Ascending aorta (tissue), 2 donors: Measurements from ENCODE around the gene ITPKB. TPM values are rescaled to one million over a fixed set of nuclear protein-coding genes. Genes with fewer than 3 reads are reported as not detected.

Experiments used
- DNase-seq, 2 donors: peaks; one replicate each; pipeline ENCODE4 v3.0.0-alpha.2; 2019; ENCODE audit warnings: low spot score in 2 of 2
- H3K27ac ChIP-seq, 2 donors: fragments of 200-600 bp; sonication (generic); one replicate each; pipeline ENCODE4 v1.5.1; 2016 to 2017; ENCODE audit warnings: mild to moderate bottlenecking in 1 of 2
- H3K27me3 ChIP-seq: fragments of 200-600 bp; sonication (generic); one replicate; pipeline ENCODE4 v1.5.1; 2017
- H3K36me3 ChIP-seq, 2 donors: fragments of 200-600 bp; sonication (generic); one replicate each; pipeline ENCODE4 v1.5.1; 2016
- H3K4me1 ChIP-seq, 2 donors: fragments of 200-600 bp; sonication (generic); one replicate each; pipeline ENCODE4 v1.5.1; 2016 to 2017; ENCODE audit warnings: mild to moderate bottlenecking in 1 of 2
- H3K4me3 ChIP-seq, 2 donors: fragments of 200-600 bp; sonication (generic); one replicate each; pipeline ENCODE4 v1.5.1; 2016 to 2017; ENCODE audit warnings: mild to moderate bottlenecking in 1 of 2
- H3K9me3 ChIP-seq, 2 donors: fragments of 200-600 bp; sonication (generic); one replicate each; pipeline ENCODE4 v1.5.1; 2016
- CTCF ChIP-seq, 3 experiments: fragments of 200-600 bp in 2 of 3; fragments of 450-650 bp in 1 of 3; sonication (generic) in 2 of 3; IDR thresholded peaks; one replicate each; pipeline ENCODE4 v1.5.1; 2016 to 2019; ENCODE audit warnings: antibody characterized with exemption in 3 of 3, mild to moderate bottlenecking in 1 of 3, moderate library complexity in 1 of 3
- intact Hi-C: fragments of 100-400 bp; cut with DNase I; formaldehyde crosslinking; loops from one replicate; pipeline ENCODE4 v1.15.1; 2023
- total RNA-seq: library from RNA; depleted of rRNA; stranded (reverse); fragments of >200 nt; gene quantifications from one replicate; pipeline ENCODE4 v1.1.0, GENCODE V29; 2016

Gene ITPKB
- total RNA-seq, 1 donor from 2014 or later: 27.5 TPM

- H3K36me3 ChIP-seq: peaks cover 13 to 38% of the 10 kb centered on the region in 2 donors
- no peaks in the 10 kb centered on the region for H3K27me3 ChIP-seq
- H3K9me3 ChIP-seq: no peaks in the 10 kb centered on the region
- peak overlapping the region; percentile 1 for H3K27ac ChIP-seq
- peak; percentile 6 to 60 for DNase-seq
- intact Hi-C loops: loop anchor here (5.0 to 10.0 kb wide), 2 partner anchors 39 to 93 kb away; partner anchors contain the start of gene STUM
- peaks cover 3 to 14% of the 10 kb centered on the region in 2 donors for H3K4me1 ChIP-seq
- H3K4me3 ChIP-seq: no peak overlapping the region
- no peak for TF ChIP-seq CTCF (IDR thresholded peaks at IDR 0.05)
These were observed 101.0 kb downstream of the ITPKB start for GRCh38 chr1:226638001-226638601.

- DNase-seq: peak; percentile 6 to 75
These were observed 101.7 kb downstream of the ITPKB start for GRCh38 chr1:226637147-226637935.

GRCh38 chr1:226636847-226637096 is 102.3 kb downstream of the ITPKB start:
- DNase-seq: no peak
- Histone ChIP-seq H3K27me3 (no peaks in the 10 kb centered on the region), H3K9me3 (no peaks in the 10 kb centered on the region), H3K36me3 (peaks cover 11 to 35% of the 10 kb centered on the region in 2 donors), H3K27ac (no peak overlapping the region), H3K4me1 (peaks cover 3 to 14% of the 10 kb centered on the region in 2 donors), H3K4me3 (no peak overlapping the region)
- no peak for TF ChIP-seq CTCF (IDR thresholded peaks at IDR 0.05)
- intact Hi-C loops: loop anchor here (5.0 to 10.0 kb wide), 2 partner anchors 41 to 92 kb away; partner anchors contain the start of gene STUM

More at GRCh38 chr1:226637147-226637935, 101.7 kb downstream of the ITPKB start:
- Histone ChIP-seq H3K4me3 (no peak overlapping the region), H3K4me1 (peaks cover 3 to 14% of the 10 kb centered on the region in 2 donors), H3K27ac (peak overlapping the region; percentile 1), H3K9me3 (no peaks in the 10 kb centered on the region), H3K36me3 (peaks cover 13 to 38% of the 10 kb centered on the region in 2 donors), H3K27me3 (no peaks in the 10 kb centered on the region)
- intact Hi-C loops: loop anchor here (5.0 to 10.0 kb wide), 2 partner anchors 40 to 93 kb away; partner anchors contain the start of gene STUM
- peak; percentile 12 to 61 (median 52) for TF ChIP-seq CTCF (IDR thresholded peaks at IDR 0.05)

- H3K27me3 ChIP-seq: no peaks in the 10 kb centered on the region
- TF ChIP-seq CTCF (IDR thresholded peaks at IDR 0.05): no peak
- no peak overlapping the region for H3K4me3 ChIP-seq
- intact Hi-C loops: loop anchor here (2.0 to 10.0 kb wide), 3 partner anchors 42 to 101 kb away; partner anchors contain the start of gene STUM
- H3K36me3 ChIP-seq: peaks cover 7 to 30% of the 10 kb centered on the region in 2 donors
- no peaks in the 10 kb centered on the region for H3K9me3 ChIP-seq
- peaks cover 3 to 14% of the 10 kb centered on the region in 2 donors for H3K4me1 ChIP-seq
- DNase-seq: peak in 1 of 2 donors; percentile 56
- H3K27ac ChIP-seq: no peak overlapping the region
These were observed 103.6 kb downstream of the ITPKB start for GRCh38 chr1:226635456-226635941.

- peak; percentile 6 to 60 for DNase-seq
- peaks cover 6 to 30% of the 10 kb centered on the region in 2 donors for H3K36me3 ChIP-seq
- H3K4me1 ChIP-seq: peaks cover 3 to 14% of the 10 kb centered on the region in 2 donors
These were observed 104.4 kb downstream of the ITPKB start for GRCh38 chr1:226634611-226635246.

More at GRCh38 chr1:226634611-226635246, 104.4 kb downstream of the ITPKB start:
- no peaks in the 10 kb centered on the region for H3K9me3 ChIP-seq
- H3K4me3 ChIP-seq: no peak overlapping the region
- H3K27me3 ChIP-seq: no peaks in the 10 kb centered on the region
- peak overlapping the region; percentile 66 to 76 for H3K27ac ChIP-seq
- intact Hi-C loops: loop anchor here (1.0 to 10.0 kb wide), 6 partner anchors 43 to 238 kb away; partner anchors contain the start of genes PSEN2 and STUM
- no peak for TF ChIP-seq CTCF (IDR thresholded peaks at IDR 0.05)
